ENCODE data around the gene RNF144A.

RNF144A gene

GRCh38 chr2:7015007-7015950 is 98.1 kb downstream of the RNF144A start:
- no peaks in the 10 kb centered on the region for H4K20me1 ChIP-seq
- peaks cover 86% of the 10 kb centered on the region for H3K4me1 ChIP-seq
- TF ChIP-seq Cebpa-rat (IDR thresholded peaks at IDR 0.05): no peak
- peak overlapping the region; percentile 43 for H3K27ac ChIP-seq
- no peaks in the 10 kb centered on the region for H3K27me3 ChIP-seq
- peak overlapping the region; percentile 32 for H3K4me3 ChIP-seq
- peaks cover 25% of the 10 kb centered on the region for H3K36me3 ChIP-seq
- no peaks in the 10 kb centered on the region for H3K9me3 ChIP-seq
- peak overlapping the region; percentile 55 for H3K9ac ChIP-seq
- H3K4me2 ChIP-seq: peak overlapping the region; percentile 86

- Histone ChIP-seq H3K36me3 (peaks cover 34% of the 10 kb centered on the region), H3K9ac (no peak overlapping the region), H3K27me3 (no peaks in the 10 kb centered on the region), H3K27ac (0 out of 2 replicates have a peak overlapping the region, but pooled peaks have one; percentile 43), H3K4me2 (peak overlapping the region; percentile 86), H3K9me3 (no peaks in the 10 kb centered on the region), H3K4me1 (peaks cover 88% of the 10 kb centered on the region), H3K4me3 (no peak overlapping the region), H4K20me1 (no peaks in the 10 kb centered on the region)
- no peak for TF ChIP-seq Cebpa-rat (IDR thresholded peaks at IDR 0.05)
Observed at GRCh38 chr2:7016148-7016547, 98.9 kb downstream of the RNF144A start.

- Histone ChIP-seq H3K9ac (no peak overlapping the region), H3K4me3 (no peak overlapping the region), H3K27ac (peak overlapping the region; percentile 55), H4K20me1 (no peaks in the 10 kb centered on the region), H3K36me3 (peaks cover 39% of the 10 kb centered on the region), H3K4me1 (peaks cover 88% of the 10 kb centered on the region), H3K9me3 (no peaks in the 10 kb centered on the region), H3K27me3 (no peaks in the 10 kb centered on the region), H3K4me2 (peak overlapping the region; percentile 86)
- TF ChIP-seq Cebpa-rat (IDR thresholded peaks at IDR 0.05): no peak
Observed at GRCh38 chr2:7016601-7017211, 99.5 kb downstream of the RNF144A start.

- Histone ChIP-seq H3K36me3 (peaks cover 42% of the 10 kb centered on the region), H3K9ac (no peak overlapping the region), H3K9me3 (no peaks in the 10 kb centered on the region), H3K27me3 (no peaks in the 10 kb centered on the region), H3K4me1 (peaks cover 88% of the 10 kb centered on the region), H3K4me3 (no peak overlapping the region), H3K27ac (peak overlapping the region; percentile 55; the same call in 1 of the 2 replicates), H3K4me2 (peak overlapping the region; percentile 86; the same call in 1 of the 2 replicates), H4K20me1 (no peaks in the 10 kb centered on the region)
- no peak for TF ChIP-seq Cebpa-rat (IDR thresholded peaks at IDR 0.05)
Observed at GRCh38 chr2:7017671-7018281, 100.6 kb downstream of the RNF144A start.

- Histone ChIP-seq H3K4me1 (peaks cover 88% of the 10 kb centered on the region), H3K9ac (no peak overlapping the region), H3K27ac (0 out of 2 replicates have a peak overlapping the region, but pooled peaks have one; percentile 5), H3K4me2 (peak overlapping the region; percentile 86; the same call in 1 of the 2 replicates), H3K27me3 (no peaks in the 10 kb centered on the region), H3K9me3 (no peaks in the 10 kb centered on the region), H4K20me1 (no peaks in the 10 kb centered on the region), H3K36me3 (peaks cover 44% of the 10 kb centered on the region), H3K4me3 (no peak overlapping the region)
- no peak for TF ChIP-seq Cebpa-rat (IDR thresholded peaks at IDR 0.05)
Observed at GRCh38 chr2:7018282-7018701, 101.1 kb downstream of the RNF144A start.

GRCh38 chr2:7018767-7019166 is 101.6 kb downstream of the RNF144A start:
- Histone ChIP-seq H4K20me1 (no peaks in the 10 kb centered on the region), H3K4me1 (peaks cover 88% of the 10 kb centered on the region), H3K4me2 (no peak overlapping the region), H3K4me3 (no peak overlapping the region), H3K27ac (no peak overlapping the region), H3K36me3 (peaks cover 49% of the 10 kb centered on the region), H3K27me3 (no peaks in the 10 kb centered on the region), H3K9ac (no peak overlapping the region), H3K9me3 (no peaks in the 10 kb centered on the region)
- TF ChIP-seq Cebpa-rat (IDR thresholded peaks at IDR 0.05): no peak

- Histone ChIP-seq H3K27ac (no peak overlapping the region), H3K36me3 (peaks cover 51% of the 10 kb centered on the region)
Observed at GRCh38 chr2:7019191-7019590, 102.0 kb downstream of the RNF144A start.

GRCh38 chr2:7020059-7020458 is 102.8 kb downstream of the RNF144A start:
- Histone ChIP-seq H3K4me2 (peak overlapping the region; percentile 15; the same call in 1 of the 2 replicates), H4K20me1 (no peaks in the 10 kb centered on the region)
- no peak for TF ChIP-seq Cebpa-rat (IDR thresholded peaks at IDR 0.05)

More at GRCh38 chr2:7019191-7019590, 102.0 kb downstream of the RNF144A start:
- Histone ChIP-seq H3K4me1 (peaks cover 83% of the 10 kb centered on the region), H3K9ac (no peak overlapping the region), H3K27me3 (no peaks in the 10 kb centered on the region), H3K4me2 (no peak overlapping the region), H3K4me3 (no peak overlapping the region), H4K20me1 (no peaks in the 10 kb centered on the region), H3K9me3 (no peaks in the 10 kb centered on the region)
- no peak for TF ChIP-seq Cebpa-rat (IDR thresholded peaks at IDR 0.05)

GRCh38 chr2:7020468-7020867 is 103.3 kb downstream of the RNF144A start:
- H3K9ac ChIP-seq: no peak overlapping the region
- no peak for TF ChIP-seq Cebpa-rat (IDR thresholded peaks at IDR 0.05)

More at GRCh38 chr2:7020059-7020458, 102.8 kb downstream of the RNF144A start:
- peaks cover 60% of the 10 kb centered on the region for H3K36me3 ChIP-seq
- H3K27me3 ChIP-seq: no peaks in the 10 kb centered on the region
- H3K4me1 ChIP-seq: peaks cover 75% of the 10 kb centered on the region
- no peak overlapping the region for H3K4me3 ChIP-seq
- H3K27ac ChIP-seq: no peak overlapping the region
- H3K9ac ChIP-seq: no peak overlapping the region
- no peaks in the 10 kb centered on the region for H3K9me3 ChIP-seq

More at GRCh38 chr2:7020468-7020867, 103.3 kb downstream of the RNF144A start:
- no peak overlapping the region for H3K4me3 ChIP-seq
- H3K27me3 ChIP-seq: no peaks in the 10 kb centered on the region
- H3K9me3 ChIP-seq: no peaks in the 10 kb centered on the region
- peaks cover 70% of the 10 kb centered on the region for H3K4me1 ChIP-seq
- H3K4me2 ChIP-seq: peak overlapping the region; percentile 15; the same call in 1 of the 2 replicates
- H3K27ac ChIP-seq: no peak overlapping the region
- H3K36me3 ChIP-seq: peaks cover 64% of the 10 kb centered on the region
- H4K20me1 ChIP-seq: no peaks in the 10 kb centered on the region
